A549 (cell line): ENCODE results near the gene TUSC2. TPM values are rescaled to one million over a fixed set of nuclear protein-coding genes. Genes with fewer than 3 reads are reported as not detected.
A peak's percentile ranks its signal among the peaks of the same experiment; 100 is the strongest.

ENCODE experiments used
- ATAC-seq, 2 experiments: fragments of 200-7000 bp in 1 of 2; fragments of >200 bp in 1 of 2; cut with Nextera tagmentation in 1 of 2; cut with Tn5 transposase in 1 of 2; 3 replicates each; pipeline versions ENCODE4 v1.8.0 to v1.9.1; 2018 to 2020; ENCODE audit warnings: mild to moderate bottlenecking in 1 of 2, moderate library complexity in 1 of 2
- CTCF ChIA-PET: fragments of 300-600 bp; sonication (Branson Sonifier 250); formaldehyde crosslinking; extraction: SDS; loops from one replicate; lab custom pipeline; 2021; ENCODE audit warnings: antibody characterized with exemption, inconsistent platforms; lab: Yijun Ruan, JAX
- POLR2A ChIA-PET: fragments of 350-600 bp; formaldehyde crosslinking; extraction: SDS; loops from one replicate; lab custom pipeline; 2021; ENCODE audit warnings: antibody characterized with exemption, inconsistent platforms; lab: Yijun Ruan, JAX
- DNase-seq, 2 experiments: peaks; one replicate each; pipeline versions ENCODE4 v3.0.0 to v3.0.0-alpha.2; 2011 to 2016; ENCODE audit warnings: low read depth in 1 of 2, low spot score in 1 of 2
- FAIRE-seq: peaks from 2 replicates; lab custom pipeline; 2011; peaks lifted over from hg19 to GRCh38; lab: Jason Lieb, UNC
- H3K27ac ChIP-seq, 2 experiments: fragments of >200 bp; sonication (Bioruptor Twin); formaldehyde crosslinking; 3 replicates each; pipeline ENCODE4 v1.5.1; 2016 to 2017
- H3K4me1 ChIP-seq: fragments of >200 bp; sonication (Bioruptor Twin); formaldehyde crosslinking; 3 replicates; pipeline ENCODE4 v1.6.1; 2016
- H3K4me2 ChIP-seq: fragments of >200 bp; sonication (Bioruptor Twin); formaldehyde crosslinking; 3 replicates; pipeline ENCODE4 v1.6.1; 2016
- H3K4me3 ChIP-seq: fragments of >200 bp; sonication (Bioruptor Twin); formaldehyde crosslinking; 3 replicates; pipeline ENCODE4 v1.5.1; 2016
- H3K9me3 ChIP-seq: fragments of >200 bp; sonication (Bioruptor Twin); formaldehyde crosslinking; 3 replicates; pipeline ENCODE4 v1.6.1; 2016
- BHLHE40 ChIP-seq: IDR thresholded peaks from 2 replicates; pipeline ENCODE4 v1.6.1; 2012; ENCODE audit warnings: low read depth, low read length, inconsistent platforms
- CHD4 ChIP-seq: fragments of 200-600 bp; sonication (generic); IDR thresholded peaks from 2 replicates; pipeline ENCODE4 v1.6.1; 2016; ENCODE audit warnings: antibody characterized with exemption, mild to moderate bottlenecking, borderline replicate concordance
- E2F6 ChIP-seq: IDR thresholded peaks from 2 replicates; pipeline ENCODE4 v1.6.1; 2012; ENCODE audit warnings: low read depth, borderline replicate concordance
- EHMT2 ChIP-seq: fragments of 200-600 bp; sonication (generic); IDR thresholded peaks from 2 replicates; pipeline ENCODE4 v1.6.1; 2016; ENCODE audit warnings: antibody characterized with exemption, low read depth, mild to moderate bottlenecking, moderate library complexity
- EP300 ChIP-seq, 2 experiments: fragments of >200 bp; sonication (Bioruptor Twin); formaldehyde crosslinking; IDR thresholded peaks; 2 replicates in 1 of 2; 3 replicates in 1 of 2; pipeline ENCODE4 v1.6.1; 2016 to 2017
- FOSB ChIP-seq: fragments of 250-450 bp; sonication (Bioruptor Pico); IDR thresholded peaks from 2 replicates; pipeline ENCODE4 v1.5.0; 2020; ENCODE audit warnings: mild to moderate bottlenecking, moderate library complexity
- FOSL2 ChIP-seq, 2 experiments: fragments of 450-650 bp in 1 of 2; fragments of >200 bp in 1 of 2; sonication (Bioruptor Twin) in 1 of 2; formaldehyde crosslinking; IDR thresholded peaks; 2 replicates each; pipeline versions ENCODE4 v1.5.0 to v1.6.1; 2016 to 2020; ENCODE audit warnings: mild to moderate bottlenecking in 1 of 2, moderate library complexity in 1 of 2
- GATA3 ChIP-seq: IDR thresholded peaks from 2 replicates; pipeline ENCODE4 v1.6.1; 2012; ENCODE audit warnings: borderline replicate concordance
- HOXA7 ChIP-seq: fragments of 250-450 bp; sonication (Bioruptor Pico); IDR thresholded peaks from 2 replicates; pipeline ENCODE4 v1.5.0; 2020; ENCODE audit warnings: mild to moderate bottlenecking, moderate library complexity
- JUN ChIP-seq, 2 experiments: fragments of >200 bp; sonication (Bioruptor Twin); formaldehyde crosslinking; IDR thresholded peaks; 2 replicates in 1 of 2; 3 replicates in 1 of 2; pipeline ENCODE4 v1.6.1; 2016 to 2017
- KDM1A ChIP-seq: fragments of 200-600 bp; sonication (generic); IDR thresholded peaks from 2 replicates; pipeline ENCODE4 v1.6.1; 2016; ENCODE audit warnings: low read depth, mild to moderate bottlenecking
- KDM5A ChIP-seq: fragments of 200-600 bp; sonication (generic); IDR thresholded peaks from 2 replicates; pipeline ENCODE4 v1.6.1; 2016; ENCODE audit warnings: antibody characterized with exemption, mild to moderate bottlenecking
- NPAS2 ChIP-seq: fragments of 250-450 bp; sonication (Bioruptor Pico); IDR thresholded peaks from 2 replicates; pipeline ENCODE4 v1.8.0; 2022; ENCODE audit warnings: mild to moderate bottlenecking, moderate library complexity, borderline replicate concordance
- PBX3 ChIP-seq: IDR thresholded peaks from 2 replicates; pipeline ENCODE4 v1.6.1; 2012
- PHF8 ChIP-seq: fragments of 200-600 bp; sonication (generic); IDR thresholded peaks from 2 replicates; pipeline ENCODE4 v1.6.1; 2016; ENCODE audit warnings: low read depth, mild to moderate bottlenecking, antibody characterized with exemption, moderate library complexity, borderline replicate concordance
- RAD21 ChIP-seq, 2 experiments: fragments of >200 bp in 1 of 2; sonication (Bioruptor Twin) in 1 of 2; formaldehyde crosslinking in 1 of 2; IDR thresholded peaks in 1 of 2; conservative IDR thresholded peaks in 1 of 2; 2 replicates in 1 of 2; 3 replicates in 1 of 2; pipeline ENCODE4 v1.6.1; 2012 to 2018; ENCODE audit warnings: inconsistent platforms in 1 of 2
- RNF2 ChIP-seq: fragments of 200-600 bp; sonication (generic); IDR thresholded peaks from 2 replicates; pipeline ENCODE4 v1.6.1; 2016; ENCODE audit warnings: low read depth, mild to moderate bottlenecking, antibody characterized with exemption, moderate library complexity, borderline replicate concordance
- TP53 ChIP-seq: fragments of 250-450 bp; sonication (Bioruptor Pico); IDR thresholded peaks from 2 replicates; pipeline ENCODE4 v1.5.0; 2021; ENCODE audit warnings: mild to moderate bottlenecking, moderate library complexity
- ZFP36 ChIP-seq: fragments of 450-650 bp; IDR thresholded peaks from 2 replicates; pipeline ENCODE4 v1.6.1; 2014; ENCODE audit warnings: borderline replicate concordance; ENCODE audit not compliant: partially characterized antibody
- ZNF302 ChIP-seq: fragments of 250-450 bp; sonication (Bioruptor Pico); IDR thresholded peaks from 2 replicates; pipeline ENCODE4 v1.9.0; 2021; ENCODE audit warnings: inconsistent platforms, mild to moderate bottlenecking, moderate library complexity
- WGBS: methylation state at CpG from one replicate; pipeline ENCODE4 v1.1.6; 2017; ENCODE audit errors: missing lambda C conversion rate; 5-methylcytosine and 5-hydroxymethylcytosine counted together
- polyA plus RNA-seq, 4 experiments: library from polyadenylated mRNA; depleted of rRNA in 3 of 4; stranded (reverse); fragments of >200 nt; fragmentation: RNase III in 1 of 4; extraction: RNeasy Plus Mini Kit Qiagen cat#74134 plus additional on column Dnase treatment in 1 of 4; gene quantifications; 2 replicates in 3 of 4; 3 replicates in 1 of 4; pipeline ENCODE4 v1.2.3, GENCODE V29; 2011 to 2017

Gene TUSC2
- polyA plus RNA-seq, 2 of the 4 experiments (the other 2 are of a cell fraction), result 18.2 to 23.5 TPM

GRCh38 chr3:50304601-50305000 lies 23.4 kb downstream of the TUSC2 start:
- no peak overlapping the region for H3K4me2 ChIP-seq
- CTCF ChIA-PET, result interaction anchor here (0.9 to 2.7 kb wide), 5 partner anchors 11 to 117 kb away, joined by 3 to 14 read pairs (median 4); no protein-coding TSS in a partner anchor
- POLR2A ChIA-PET, result no interaction called here
- H3K4me1 ChIP-seq, result peaks cover 20% of the 10 kb centered on the region
- no peak overlapping the region for H3K4me3 ChIP-seq
- ATAC-seq (no peak), DNase-seq (no peak), FAIRE-seq (no peak)
- no peak for TF ChIP-seq KDM1A
- no peak for TF ChIP-seq KDM5A
- TF ChIP-seq GATA3, result no peak
- TF ChIP-seq E2F6, result no peak
- no peak for TF ChIP-seq PBX3
- TF ChIP-seq JUN (IDR thresholded peaks at IDR 0.05), result no peak
- no peak for TF ChIP-seq FOSB
- no peak for TF ChIP-seq RNF2
- TF ChIP-seq HOXA7 (CRISPR knock-in tag), result no peak
- no peak for TF ChIP-seq NPAS2
- TF ChIP-seq CHD4, result no peak
- no peak for TF ChIP-seq EP300 (IDR thresholded peaks at IDR 0.05)
- TF ChIP-seq BHLHE40, result no peak
- no peak for TF ChIP-seq TP53
- TF ChIP-seq ZNF302 (CRISPR knock-in tag), result no peak
- TF ChIP-seq ZFP36, result no peak
- TF ChIP-seq PHF8, result no peak
- TF ChIP-seq EHMT2, result no peak
- no peak for TF ChIP-seq FOSL2 (IDR thresholded peaks at IDR 0.05)
- no peak for TF ChIP-seq FOSL2 (CRISPR knock-in tag; IDR thresholded peaks at IDR 0.05)
- H3K9me3 ChIP-seq, result no peaks in the 10 kb centered on the region
- no peak overlapping the region for H3K27ac ChIP-seq

GRCh38 chr3:50303013-50303815 lies 24.8 kb downstream of the TUSC2 start, which contains the start of gene HYAL1:
Gene HYAL1, minus strand, starts transcription at chr3:50303574. Its CDS starts 618 bp downstream, at chr3:50302956.
- TF ChIP-seq GATA3 (no peak), RAD21 (conservative IDR thresholded peaks at IDR 0.05 in 1 of 2, IDR thresholded peaks at IDR 0.05 in 1 of 2) (peak in 1 of 2 experiments; percentile 25; a peak in 2 of 5 replicates)
- no peak within 1 kb of the TSS for H3K4me3 ChIP-seq
- CTCF ChIA-PET, result interaction anchor here (2.0 to 2.7 kb wide), 2 partner anchors 16 to 21 kb away, joined by 7 to 14 read pairs; no protein-coding TSS in a partner anchor
- FAIRE-seq (no peak), DNase-seq (peak in 1 of 2 experiments; percentile 50), ATAC-seq (peak in 1 of 2 experiments; percentile 15; a peak in 2 of 6 replicates)
- H3K9me3 ChIP-seq, result no peaks in the 10 kb centered on the region
- peaks cover 23% of the 10 kb centered on the region for H3K4me1 ChIP-seq
- POLR2A ChIA-PET, result no interaction called here
- WGBS, result 41% methylated on average over 6 of the region's 14 CpGs
- H3K27ac ChIP-seq, result peak within 1 kb of the TSS in 1 of 2 experiments; percentile 69; a peak in 3 of 6 replicates
- peak within 1 kb of the TSS; percentile 19; the same call in 1 of the 3 replicates for H3K4me2 ChIP-seq
